GM23338 (cell line): ENCODE measurements around the gene SKIC2. TPM values are rescaled to one million over a fixed set of nuclear protein-coding genes. Genes with fewer than 3 reads are reported as not detected.

Experiments used
- ATAC-seq: fragments of 200-7000 bp; cut with Tn5 transposase; 3 replicates; pipeline ENCODE4 v1.9.1; 2020
- DNase-seq: peaks from one replicate; pipeline ENCODE4 v3.0.0-alpha.2; 2015; ENCODE audit warnings: low spot score
- H2AFZ ChIP-seq: fragments of 200-600 bp; sonication (generic); 2 replicates; pipeline ENCODE4 v1.8.0; 2016; ENCODE audit warnings: antibody characterized with exemption, mild to moderate bottlenecking, moderate library complexity
- H3F3A ChIP-seq: fragments of 200-600 bp; sonication (generic); replicated peaks from 2 replicates; pipeline ENCODE4 v1.8.0; 2017; ENCODE audit warnings: antibody characterized with exemption, mixed run types, low read depth
- H3K27ac ChIP-seq: fragments of 200-600 bp; sonication (generic); 2 replicates; pipeline ENCODE4 v1.6.1; 2016; ENCODE audit warnings: low read depth
- H3K27me3 ChIP-seq: fragments of 200-600 bp; sonication (generic); 2 replicates; pipeline ENCODE4 v1.8.0; 2016; ENCODE audit warnings: mild to moderate bottlenecking, mixed run types, moderate library complexity; ENCODE audit not compliant: insufficient read depth
- H3K36me3 ChIP-seq: fragments of 200-600 bp; sonication (generic); 2 replicates; pipeline ENCODE4 v1.8.0; 2016; ENCODE audit warnings: mild to moderate bottlenecking; ENCODE audit not compliant: insufficient read depth
- H3K4me1 ChIP-seq: fragments of 200-600 bp; sonication (generic); 2 replicates; pipeline ENCODE4 v1.8.0; 2016; ENCODE audit warnings: mild to moderate bottlenecking, moderate library complexity; ENCODE audit not compliant: insufficient read depth
- H3K4me2 ChIP-seq: fragments of 200-600 bp; sonication (generic); 2 replicates; pipeline ENCODE4 v1.7.1; 2017; ENCODE audit warnings: mixed run types
- H3K4me3 ChIP-seq: fragments of 200-600 bp; sonication (generic); 2 replicates; pipeline ENCODE4 v1.6.1; 2016; ENCODE audit warnings: mixed run types
- H3K79me2 ChIP-seq: fragments of 200-600 bp; sonication (generic); replicated peaks from 2 replicates; pipeline ENCODE4 v1.8.0; 2017; ENCODE audit warnings: mild to moderate bottlenecking; ENCODE audit not compliant: insufficient read depth
- H3K9me2 ChIP-seq: fragments of 200-600 bp; sonication (generic); 2 replicates; pipeline ENCODE4 v1.8.0; 2017; ENCODE audit not compliant: insufficient read depth
- H4K20me1 ChIP-seq: fragments of 200-600 bp; sonication (generic); replicated peaks from 2 replicates; pipeline ENCODE4 v1.8.0; 2017; ENCODE audit warnings: mild to moderate bottlenecking; ENCODE audit not compliant: insufficient read depth
- H3K27ac Mint-ChIP-seq: 2 replicates; pipeline ENCODE4 v1.8.0; 2020; ENCODE audit warnings: inconsistent platforms, mild to moderate bottlenecking, moderate library complexity, mixed read lengths
- H3K27me3 Mint-ChIP-seq: 3 replicates; pipeline ENCODE4 v1.8.0; 2022; ENCODE audit warnings: low read depth, mild to moderate bottlenecking, moderate library complexity, mixed read lengths, inconsistent platforms; ENCODE audit not compliant: insufficient read depth, poor library complexity
- H3K36me3 Mint-ChIP-seq: 3 replicates; pipeline ENCODE4 v1.8.0; 2021; ENCODE audit warnings: low read depth, mild to moderate bottlenecking, inconsistent platforms, moderate library complexity, mixed read lengths
- H3K4me1 Mint-ChIP-seq: 3 replicates; pipeline ENCODE4 v1.8.0; 2020; ENCODE audit warnings: mild to moderate bottlenecking, inconsistent platforms, mixed read lengths
- H3K4me3 Mint-ChIP-seq: 3 replicates; pipeline ENCODE4 v1.8.0; 2021; ENCODE audit warnings: moderate library complexity, mild to moderate bottlenecking, inconsistent platforms, mixed read lengths
- H3K9me3 Mint-ChIP-seq: 3 replicates; pipeline ENCODE4 v1.8.0; 2020; ENCODE audit warnings: moderate library complexity, mild to moderate bottlenecking, inconsistent platforms, mixed read lengths
- CREB1 ChIP-seq: fragments of 250-450 bp; sonication (Bioruptor Pico); IDR thresholded peaks from 2 replicates; pipeline ENCODE4 v1.5.0; 2020; ENCODE audit warnings: low read depth, mild to moderate bottlenecking, moderate library complexity
- CTCF ChIP-seq, 2 experiments: fragments of 200-600 bp in 1 of 2; sonication (generic) in 1 of 2; conservative IDR thresholded peaks; 2 replicates each; pipeline versions ENCODE4 v1.5.1 to v1.6.1; 2016 to 2017; ENCODE audit warnings: antibody characterized with exemption in 2 of 2, low read depth in 2 of 2, mild to moderate bottlenecking in 2 of 2, moderate library complexity in 1 of 2
- ETS1 ChIP-seq: IDR thresholded peaks from 2 replicates; pipeline ENCODE4 v1.6.1; 2016; ENCODE audit warnings: antibody characterized with exemption
- EZH2 ChIP-seq: fragments of 200-600 bp; sonication (generic); IDR thresholded peaks from one replicate; pipeline ENCODE4 v1.8.0; 2017; ENCODE audit warnings: antibody characterized with exemption, mild to moderate bottlenecking, low read depth; ENCODE audit not compliant: unreplicated experiment
- EZH2phosphoT487 ChIP-seq: fragments of 200-600 bp; sonication (generic); IDR thresholded peaks from one replicate; pipeline ENCODE4 v1.8.1; 2018; ENCODE audit warnings: antibody characterized with exemption; ENCODE audit not compliant: unreplicated experiment
- JUNB ChIP-seq: IDR thresholded peaks from one replicate; pipeline ENCODE4 v1.6.1; 2016; ENCODE audit warnings: antibody characterized with exemption; ENCODE audit not compliant: unreplicated experiment
- NANOG ChIP-seq: IDR thresholded peaks from 2 replicates; pipeline ENCODE4 v1.6.1; 2016; ENCODE audit warnings: antibody characterized with exemption, borderline replicate concordance
- REST ChIP-seq: IDR thresholded peaks from one replicate; pipeline ENCODE4 v1.6.1; 2018; ENCODE audit warnings: antibody characterized with exemption; ENCODE audit not compliant: unreplicated experiment
- STAT1 ChIP-seq: IDR thresholded peaks from one replicate; pipeline ENCODE4 v1.6.1; 2016; ENCODE audit warnings: antibody characterized with exemption; ENCODE audit not compliant: unreplicated experiment
- ZNF331 ChIP-seq: fragments of 250-450 bp; sonication (Bioruptor Pico); IDR thresholded peaks from 2 replicates; pipeline ENCODE4 v1.5.0; 2020; ENCODE audit warnings: low read depth, mild to moderate bottlenecking, moderate library complexity
- ZNF462 ChIP-seq: fragments of 250-450 bp; sonication (Bioruptor Pico); IDR thresholded peaks from 2 replicates; pipeline ENCODE4 v1.5.0; 2020; ENCODE audit warnings: mild to moderate bottlenecking, moderate library complexity
- polyA plus RNA-seq: library from polyadenylated mRNA; unstranded; fragments of >200 nt; fragmentation: Nextera tagmentation; extraction: Ambion mirVana; gene quantifications from 2 replicates; pipeline ENCODE4 v1.2.1, GENCODE V29; 2016
- total RNA-seq: library from RNA; depleted of rRNA; stranded (reverse); fragments of >200 nt; shearing (Covaris generic); gene quantifications from 2 replicates; pipeline ENCODE4 v1.2.3, GENCODE V29; 2014

Gene SKIC2
- total and polyA plus RNA-seq, 2 experiments from 2014 or later: 21.6 to 47.2 TPM

GRCh38 chr6:31966506-31966905 is 7.5 kb downstream of the SKIC2 start (continued):
- TF ChIP-seq ZNF462 (CRISPR knock-in tag) (no peak), STAT1 (no peak), NANOG (no peak), JUNB (no peak), EZH2phosphoT487 (no peak)

- no peak overlapping the region for H2AFZ ChIP-seq
- peaks cover 70% of the 10 kb centered on the region for H3K36me3 Mint-ChIP-seq
- TF ChIP-seq STAT1 (no peak), EZH2phosphoT487 (no peak), ETS1 (no peak), NANOG (no peak), ZNF331 (no peak), CTCF (conservative IDR thresholded peaks at IDR 0.05; ENCODE audit: low read depth in 2 of 2) (no peak), REST (no peak), JUNB (no peak), CREB1 (CRISPR knock-in tag) (no peak), EZH2 (no peak)
Observed at GRCh38 chr6:31966997-31967925, 8.3 kb downstream of the SKIC2 start.

More at GRCh38 chr6:31966997-31967925, 8.3 kb downstream of the SKIC2 start:
- H3K4me1 Mint-ChIP-seq: no peaks in the 10 kb centered on the region
- no peak for DNase-seq
- no peaks in the 10 kb centered on the region for H3F3A ChIP-seq
- peaks cover 19% of the 10 kb centered on the region for H3K27me3 Mint-ChIP-seq
- no peaks in the 10 kb centered on the region; the same call in 1 of the 2 replicates for H4K20me1 ChIP-seq
- H3K4me1 ChIP-seq: no peaks in the 10 kb centered on the region
- H3K9me2 ChIP-seq: no peaks in the 10 kb centered on the region
- no peak overlapping the region for H3K27ac ChIP-seq
- H3K9me3 Mint-ChIP-seq: no peaks in the 10 kb centered on the region
- no peak overlapping the region for H3K4me2 ChIP-seq
- H3K27me3 ChIP-seq: no peaks in the 10 kb centered on the region
- H3K27ac Mint-ChIP-seq: no peak overlapping the region; the same call in 1 of the 2 replicates
- ATAC-seq: no peak
- peaks cover 10% of the 10 kb centered on the region for H3K36me3 ChIP-seq
- H3K4me3 ChIP-seq: no peak overlapping the region
- peaks cover 5% of the 10 kb centered on the region; the same call in 1 of the 2 replicates for H3K79me2 ChIP-seq
- no peak overlapping the region; the same call in 2 of the 3 replicates for H3K4me3 Mint-ChIP-seq
